Sciatic nerve (tissue), 2 donors: ENCODE measurements around the gene ETV6. TPM values are rescaled to one million over a fixed set of nuclear protein-coding genes. Genes with fewer than 3 reads are reported as not detected.

Experiments
- ATAC-seq: fragments of 200-7000 bp; cut with Tn5 transposase; one replicate; pipeline ENCODE4 v1.9.1; 2020; ENCODE audit warnings: mild to moderate bottlenecking, moderate library complexity
- DNase-seq: peaks from one replicate; pipeline ENCODE4 v3.0.0-alpha.2; 2020; ENCODE audit warnings: low spot score
- intact Hi-C: fragments of 100-400 bp; cut with DNase I; formaldehyde crosslinking; loops from one replicate; pipeline ENCODE4 v1.14.2; 2022
- total RNA-seq: library from RNA; stranded (reverse); fragmentation: NEBNext Ultra II Directional; extraction: Animal tissue kit (Norgen Biotek cat#: 25700); gene quantifications from one replicate; pipeline ENCODE4 v1.2.1, GENCODE V29; 2021
- donor health status: DM: no; HTN: no; CAD: no.
- donor health status: DM: no; HTN: no; CAD: no.

The ETV6 gene
- total RNA-seq, 1 donor from 2014 or later = 38.8 TPM

GRCh38 chr12:11877869-11878780 lies 228.7 kb downstream of the ETV6 start:
- peak; percentile 52 for ATAC-seq
- DNase-seq = no peak
- intact Hi-C loops = no loop called here

GRCh38 chr12:11879306-11879705 lies 229.8 kb downstream of the ETV6 start:
- intact Hi-C loops = no loop called here

DNA sequence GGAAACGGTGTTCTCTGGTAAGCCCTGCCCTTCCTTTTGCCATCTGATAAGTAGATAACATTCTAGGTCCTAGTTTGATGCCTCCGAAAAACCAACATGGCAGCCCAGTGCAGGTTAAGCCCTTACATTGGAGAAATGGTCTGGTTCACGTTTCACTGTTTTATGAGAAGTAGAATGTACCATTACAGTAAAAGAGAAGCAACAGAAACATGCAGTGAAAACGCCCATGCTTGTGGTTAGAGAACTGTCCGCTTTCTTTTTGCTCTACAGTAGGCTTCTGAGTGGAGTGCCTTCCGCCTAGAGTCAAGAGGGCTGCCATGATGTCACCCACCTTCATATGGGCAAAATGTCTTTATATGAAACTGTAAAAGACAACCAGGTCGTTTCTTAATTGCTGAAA lies 230.9 kb downstream of the ETV6 start:
- DNase-seq (no peak), ATAC-seq (no peak)

More at GRCh38 chr12:11879306-11879705, 229.8 kb downstream of the ETV6 start:
- no peak for DNase-seq
- no peak for ATAC-seq

DNA sequence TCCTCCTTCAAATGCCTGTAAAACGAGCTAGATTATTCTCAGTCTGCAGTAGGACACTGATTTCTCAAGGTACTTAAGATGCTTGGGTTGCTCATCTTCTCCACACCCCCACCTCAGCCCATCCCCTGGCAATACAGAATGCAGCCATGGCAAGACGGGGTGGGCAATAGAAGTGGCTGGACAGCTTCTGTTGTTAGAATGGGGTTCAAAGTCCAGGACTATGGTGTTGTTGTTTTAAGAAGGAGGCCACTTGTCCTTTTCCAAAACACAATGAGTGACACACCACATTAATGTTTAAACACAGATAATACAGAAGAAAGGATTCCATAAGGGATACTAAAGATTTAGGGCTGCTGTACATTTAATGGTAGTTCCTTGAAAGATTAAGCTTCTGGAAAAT lies 232.4 kb downstream of the ETV6 start:
- DNase-seq (no peak), ATAC-seq (no peak)
- intact Hi-C loops = no loop called here

More for the DNA sequence above, 230.9 kb downstream of the ETV6 start:
- intact Hi-C loops = no loop called here

GRCh38 chr12:11882301-11883019 lies 233.0 kb downstream of the ETV6 start:
- no peak for DNase-seq
- intact Hi-C loops = no loop called here
- no peak for ATAC-seq

DNA sequence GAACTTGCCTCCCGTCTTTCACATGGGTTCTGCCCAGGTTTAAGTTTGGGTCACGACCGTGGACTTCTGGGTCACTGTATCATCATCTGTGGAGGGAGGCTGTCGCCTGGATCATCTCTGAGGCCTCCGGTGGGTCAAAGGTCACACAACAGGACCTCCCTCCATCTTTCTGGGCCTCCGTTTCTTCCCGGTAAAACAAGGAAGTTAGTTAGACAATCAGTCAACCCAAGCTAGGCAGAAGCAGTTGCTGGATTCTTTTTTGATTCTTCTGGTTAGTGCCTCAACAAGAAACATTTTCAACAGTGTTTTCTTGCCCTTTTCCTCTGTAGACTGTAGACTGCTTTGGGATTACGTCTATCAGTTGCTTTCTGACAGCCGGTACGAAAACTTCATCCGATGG lies 234.6 kb downstream of the ETV6 start:
- ATAC-seq = no peak
- intact Hi-C loops = no loop called here

GRCh38 chr12:11884706-11885105 lies 235.2 kb downstream of the ETV6 start:
- intact Hi-C loops = no loop called here
- DNase-seq (no peak), ATAC-seq (no peak)

More for the DNA sequence above, 234.6 kb downstream of the ETV6 start:
- DNase-seq = no peak

- ATAC-seq (no peak), DNase-seq (no peak)
- intact Hi-C loops = no loop called here
Observed at GRCh38 chr12:11885261-11886038, 236.0 kb downstream of the ETV6 start.

- intact Hi-C loops = no loop called here
- DNase-seq = no peak
- ATAC-seq = no peak
Observed at GRCh38 chr12:11886339-11886738, 236.9 kb downstream of the ETV6 start.

DNA sequence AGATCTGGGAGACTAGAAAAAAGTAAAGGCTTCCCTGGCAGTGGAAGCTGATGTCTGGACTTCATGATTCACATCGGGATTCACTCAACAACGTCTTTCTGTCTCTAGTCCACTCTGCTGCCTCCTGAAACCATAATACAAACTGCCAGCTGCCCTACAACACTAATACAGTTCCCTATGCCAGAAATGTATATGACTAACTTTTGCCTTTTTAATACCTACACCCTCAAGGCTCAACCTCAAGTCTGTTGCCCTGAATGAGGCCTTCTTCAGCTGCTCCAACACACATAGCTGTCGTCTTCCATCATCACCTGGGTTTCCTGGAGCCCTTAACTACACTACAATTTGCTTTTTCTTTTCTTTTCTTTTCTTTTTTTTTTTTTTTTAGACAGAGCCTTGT lies 238.6 kb downstream of the ETV6 start:
- intact Hi-C loops = no loop called here
- no peak for DNase-seq
- ATAC-seq = no peak

- DNase-seq = no peak
- ATAC-seq = peak; percentile 55
- intact Hi-C loops = no loop called here
Observed at GRCh38 chr12:11891346-11891745, 241.9 kb downstream of the ETV6 start.

DNA sequence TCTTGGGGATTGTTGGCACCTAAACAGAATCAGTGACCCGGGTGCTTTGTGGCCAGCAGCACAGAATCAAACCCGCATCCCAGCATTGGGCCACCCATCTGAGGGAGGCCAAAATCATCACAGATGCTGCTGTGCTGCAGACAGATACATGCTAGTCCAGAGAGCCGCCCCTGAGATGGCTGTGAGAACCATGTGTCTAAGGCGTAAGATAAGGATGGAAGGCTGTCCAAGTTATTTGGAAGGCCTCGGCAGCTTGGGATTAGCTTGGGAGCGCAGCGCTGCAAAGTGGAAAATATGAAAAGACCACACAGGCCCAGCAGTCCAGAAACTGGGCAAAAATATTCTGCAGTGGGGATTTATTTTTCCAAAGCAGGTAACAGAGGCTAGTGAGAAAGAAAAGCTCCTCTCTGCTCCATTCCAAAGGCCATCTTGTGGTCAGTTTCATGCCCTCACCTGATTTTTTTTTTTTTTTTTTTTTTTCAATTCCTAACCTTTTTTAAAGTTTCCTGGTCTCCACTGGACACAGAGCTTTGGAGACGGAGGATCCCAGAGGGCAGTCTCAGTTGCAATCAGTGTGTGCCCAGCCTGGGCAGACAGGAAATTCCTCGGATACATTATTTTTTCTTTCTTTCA lies 242.4 kb downstream of the ETV6 start:
- DNase-seq (no peak), ATAC-seq (peak; percentile 89)
- intact Hi-C loops = no loop called here

DNA sequence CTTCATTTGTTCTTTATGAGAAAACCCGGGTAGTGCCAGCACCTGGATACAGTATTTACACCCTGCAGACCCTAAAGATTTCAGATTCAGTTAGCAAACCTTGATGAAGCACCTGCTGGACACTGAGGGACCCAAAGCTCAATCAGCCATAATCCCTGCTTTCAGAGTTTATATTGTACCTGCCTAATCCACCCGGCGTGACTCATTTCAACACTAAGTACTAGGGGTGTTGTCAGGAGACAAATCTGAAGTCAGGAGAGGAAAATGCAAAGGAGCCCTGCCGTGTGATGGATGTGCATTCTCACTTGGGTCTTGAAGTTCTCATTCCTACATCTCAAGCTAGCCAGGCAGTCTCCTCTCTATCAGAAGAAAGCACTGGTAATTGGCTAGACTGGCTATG lies 244.5 kb downstream of the ETV6 start:
- DNase-seq (no peak), ATAC-seq (no peak)
- intact Hi-C loops = no loop called here

GRCh38 chr12:11894890-11895289 lies 245.4 kb downstream of the ETV6 start:
- no peak for ATAC-seq
- no peak for DNase-seq
- intact Hi-C loops = no loop called here

DNA sequence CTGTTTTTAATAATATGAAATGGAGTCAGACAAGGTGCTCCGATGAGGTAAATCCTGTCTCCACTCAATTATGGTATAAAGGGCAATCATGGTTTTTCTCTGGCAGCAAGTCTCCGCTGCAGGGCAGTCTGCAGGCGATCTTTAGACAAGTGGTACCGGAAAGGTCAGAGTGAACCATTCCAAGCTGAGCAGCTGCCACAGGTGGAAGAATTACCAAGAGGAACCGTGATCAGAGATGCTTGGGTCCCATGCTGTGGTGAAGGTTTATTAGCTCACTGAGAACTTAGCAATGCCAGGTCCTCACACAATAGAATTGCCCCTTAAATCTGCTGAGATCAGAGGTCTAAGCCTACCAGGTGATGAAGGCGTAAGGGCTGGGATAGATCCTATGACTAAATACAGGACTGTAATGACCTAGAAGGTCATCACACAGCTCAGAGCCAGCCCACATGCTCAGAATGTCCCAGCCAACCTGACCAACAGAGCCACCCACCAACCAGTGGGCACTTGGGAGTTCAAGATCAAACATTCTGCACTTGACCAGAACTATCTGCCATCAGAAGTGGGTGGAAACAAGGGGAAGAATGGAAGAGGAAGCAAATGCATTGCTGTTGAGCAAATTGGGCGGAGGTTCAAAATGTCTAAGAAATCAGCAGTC lies 246.1 kb downstream of the ETV6 start:
- ATAC-seq (no peak), DNase-seq (no peak)
- intact Hi-C loops = no loop called here

GRCh38 chr12:11896417-11896929 lies 247.0 kb downstream of the ETV6 start:
- no peak for ATAC-seq
- intact Hi-C loops = no loop called here
- DNase-seq = no peak

GRCh38 chr12:11897923-11898322 lies 248.4 kb downstream of the ETV6 start:
- intact Hi-C loops = no loop called here
- DNase-seq = no peak
- no peak for ATAC-seq
